Neuronal stem cell (in vitro differentiated cells): ENCODE results near the gene ZCCHC24.

Experiments
- DNase-seq: peaks from one replicate; pipeline ENCODE4 v3.0.0-alpha.2; 2013; ENCODE audit warnings: low spot score
- H2AFZ ChIP-seq: one replicate; pipeline ENCODE4 v1.6.1; 2013; ENCODE audit warnings: mild to moderate bottlenecking, low read length, inconsistent platforms
- H2AK5ac ChIP-seq: 2 replicates; pipeline ENCODE4 v1.6.1; 2013; ENCODE audit warnings: low read depth, mild to moderate bottlenecking, inconsistent platforms, low read length, moderate library complexity, mixed read lengths
- H2BK120ac ChIP-seq: 2 replicates; pipeline ENCODE4 v1.6.1; 2013; ENCODE audit warnings: low read depth, mild to moderate bottlenecking, inconsistent platforms, low read length, moderate library complexity, mixed read lengths
- H2BK12ac ChIP-seq: one replicate; pipeline ENCODE4 v1.6.1; 2013; ENCODE audit warnings: low read length, inconsistent platforms
- H2BK15ac ChIP-seq: 2 replicates; pipeline ENCODE4 v1.6.1; 2013; ENCODE audit warnings: mild to moderate bottlenecking, low read length, inconsistent platforms, mixed read lengths
- H2BK5ac ChIP-seq: one replicate; pipeline ENCODE4 v1.6.1; 2013; ENCODE audit warnings: inconsistent platforms, mild to moderate bottlenecking, low read length, moderate library complexity
- H3K14ac ChIP-seq: one replicate; pipeline ENCODE4 v1.6.1; 2013; ENCODE audit warnings: low read length, inconsistent platforms
- H3K18ac ChIP-seq: 2 replicates; pipeline ENCODE4 v1.6.1; 2013; ENCODE audit warnings: low read length, inconsistent platforms
- H3K23ac ChIP-seq: 2 replicates; pipeline ENCODE4 v1.6.1; 2013; ENCODE audit warnings: low read depth, mild to moderate bottlenecking, mixed read lengths, low read length, inconsistent platforms; ENCODE audit not compliant: poor library complexity
- H3K27ac ChIP-seq: replicated peaks from 3 replicates; pipeline ENCODE4 v1.5.1; 2013; ENCODE audit warnings: low read length, inconsistent platforms
- H3K27me3 ChIP-seq, 3 experiments: 2 replicates each; pipeline ENCODE4 v1.6.1; 2013; ENCODE audit warnings: low read length in 3 of 3, mild to moderate bottlenecking in 2 of 3, inconsistent platforms in 1 of 3, low read depth in 1 of 3, mixed read lengths in 1 of 3, moderate library complexity in 1 of 3; ENCODE audit not compliant: control insufficient read depth in 3 of 3, insufficient read depth in 3 of 3
- H3K36me3 ChIP-seq, 2 donors: replicated peaks in 1 of 2; 2 replicates each; pipeline ENCODE4 v1.6.1; 2013; ENCODE audit warnings: low read length in 2 of 2; ENCODE audit not compliant: control insufficient read depth in 2 of 2, insufficient read depth in 2 of 2
- H3K4ac ChIP-seq: 2 replicates; pipeline ENCODE4 v1.6.1; 2013; ENCODE audit warnings: inconsistent platforms, mild to moderate bottlenecking, low read length, moderate library complexity
- H3K4me1 ChIP-seq, 2 donors: 1 replicate in 1 of 2; 2 replicates in 1 of 2; pipeline ENCODE4 v1.6.1; 2013; ENCODE audit warnings: low read length in 2 of 2, low read depth in 1 of 2; ENCODE audit not compliant: control insufficient read depth in 2 of 2, insufficient read depth in 1 of 2
- H3K4me2 ChIP-seq: one replicate; pipeline ENCODE4 v1.6.1; 2013; ENCODE audit warnings: mild to moderate bottlenecking, low read length, inconsistent platforms; ENCODE audit not compliant: insufficient read depth, poor library complexity, severe bottlenecking
- H3K4me3 ChIP-seq, 2 donors: 2 replicates each; pipeline ENCODE4 v1.5.1; 2013; ENCODE audit warnings: low read length in 2 of 2, mild to moderate bottlenecking in 2 of 2, inconsistent platforms in 1 of 2, moderate library complexity in 1 of 2
- H3K79me1 ChIP-seq: one replicate; pipeline ENCODE4 v1.6.1; 2013; ENCODE audit warnings: low read depth, mild to moderate bottlenecking, inconsistent platforms, low read length, moderate library complexity
- H3K9ac ChIP-seq: one replicate; pipeline ENCODE4 v1.6.1; 2013; ENCODE audit warnings: mild to moderate bottlenecking, low read depth, low read length, inconsistent platforms; ENCODE audit not compliant: poor library complexity
- H3K9me3 ChIP-seq, 2 donors: replicated peaks in 1 of 2; 2 replicates each; pipeline versions ENCODE3 to v1.6.1; 2013; ENCODE audit warnings: low read length in 2 of 2, mild to moderate bottlenecking in 2 of 2, inconsistent platforms in 1 of 2, low read depth in 1 of 2, mixed read lengths in 1 of 2, moderate library complexity in 1 of 2; ENCODE audit not compliant: control insufficient read depth in 2 of 2, insufficient read depth in 1 of 2
- H4K8ac ChIP-seq: one replicate; pipeline ENCODE4 v1.6.1; 2013; ENCODE audit warnings: low read depth, mild to moderate bottlenecking, inconsistent platforms, low read length, moderate library complexity
- H4K91ac ChIP-seq: one replicate; pipeline ENCODE4 v1.6.1; 2013; ENCODE audit warnings: low read length, low read depth, mild to moderate bottlenecking, inconsistent platforms; ENCODE audit not compliant: poor library complexity
- WGBS, 2 donors: extraction: QIAGEN DNeasy Blood & Tissue Kit; methylation state at CpG; one replicate each; pipeline ENCODE4 v1.1.7; 2013; ENCODE audit warnings: missing lambda C conversion rate in 2 of 2, mixed read lengths in 1 of 2; ENCODE audit not compliant: insufficient read length in 2 of 2, insufficient replicate concordance in 1 of 2; ENCODE audit errors: extremely low coverage in 2 of 2; 5-methylcytosine and 5-hydroxymethylcytosine counted together

Gene ZCCHC24

DNA sequence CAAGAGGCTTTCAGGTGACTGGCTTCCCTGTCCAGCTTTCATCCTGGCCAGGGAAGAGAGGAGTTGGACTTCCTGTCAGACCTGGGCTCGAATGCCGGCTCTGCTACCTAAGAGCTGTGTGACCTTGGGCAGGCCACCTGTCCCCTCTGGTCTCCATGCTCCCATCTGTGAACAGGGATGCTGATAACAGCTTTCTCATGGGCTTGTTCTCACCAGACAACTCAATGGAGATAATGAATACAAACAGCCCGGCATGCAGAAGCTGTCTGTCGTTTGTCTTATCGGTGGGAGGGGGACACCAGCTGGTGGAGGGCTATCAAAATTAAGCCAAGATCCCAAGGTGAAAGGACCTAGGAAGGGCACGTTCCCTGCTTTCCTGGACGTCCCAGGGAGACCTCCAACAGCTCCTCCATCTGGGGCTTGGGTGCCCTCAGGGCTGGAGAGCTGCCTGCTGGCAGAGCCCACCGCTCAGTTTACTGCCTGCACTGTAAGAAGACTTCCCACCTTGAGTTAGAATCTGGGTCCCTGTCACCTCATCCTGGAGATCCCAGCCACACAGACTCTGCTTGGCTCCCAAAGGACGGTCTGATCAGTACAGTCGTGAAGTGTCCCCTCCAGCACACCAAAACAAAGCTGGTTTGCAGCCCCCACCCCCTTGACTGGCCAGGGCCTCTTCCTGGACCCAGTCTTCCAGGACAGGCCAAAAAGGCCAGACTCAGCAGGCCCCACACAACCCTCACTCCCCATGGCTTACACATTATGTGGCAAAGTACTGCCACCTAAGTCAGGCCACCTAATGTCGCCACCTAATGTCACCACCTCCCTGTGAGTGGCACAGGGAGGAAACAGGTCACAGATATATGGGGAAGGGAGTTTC is 57.2 kb downstream of the ZCCHC24 start:
- H3K4ac ChIP-seq: no peak overlapping the region
- no peaks in the 10 kb centered on the region for H3K27me3 ChIP-seq
- H3K9ac ChIP-seq: no peak overlapping the region
- H2AFZ ChIP-seq: no peak overlapping the region
- no peaks in the 10 kb centered on the region for H3K9me3 ChIP-seq
- H3K4me3 ChIP-seq: no peak overlapping the region
- no peak overlapping the region for H2BK120ac ChIP-seq
- no CpG with 5 or more reads among the region's 11 CpGs for WGBS, 2 donors
- H3K18ac ChIP-seq: peak overlapping the region; percentile 55
- no peak overlapping the region for H2AK5ac ChIP-seq
- no peak overlapping the region for H4K91ac ChIP-seq
- no peak overlapping the region for H3K4me2 ChIP-seq
- H3K36me3 ChIP-seq: peaks cover 0 to 2% of the 10 kb centered on the region in 2 donors
- no peak overlapping the region for H2BK12ac ChIP-seq
- H4K8ac ChIP-seq: no peak overlapping the region
- no peaks in the 10 kb centered on the region for H3K79me1 ChIP-seq
- H3K14ac ChIP-seq: no peak overlapping the region
- H3K4me1 ChIP-seq: no peaks in the 10 kb centered on the region
- H2BK5ac ChIP-seq: peak overlapping the region; percentile 67
- no peak overlapping the region for H2BK15ac ChIP-seq
- DNase-seq: no peak
- no peak overlapping the region for H3K23ac ChIP-seq
- H3K27ac ChIP-seq: no peak overlapping the region

GRCh38 chr10:79387466-79387973 is 57.9 kb downstream of the ZCCHC24 start:
- Histone ChIP-seq H2BK15ac (no peak overlapping the region), H3K14ac (no peak overlapping the region), H4K91ac (no peak overlapping the region), H3K27me3 (no peaks in the 10 kb centered on the region), H2AFZ (no peak overlapping the region), H3K4me3 (no peak overlapping the region), H2BK120ac (no peak overlapping the region), H2BK12ac (no peak overlapping the region), H2BK5ac (peak overlapping the region; percentile 66), H3K23ac (no peak overlapping the region), H3K4me2 (no peak overlapping the region), H3K9me3 (no peaks in the 10 kb centered on the region), H3K4me1 (peaks cover 0 to 1% of the 10 kb centered on the region in 2 donors), H2AK5ac (no peak overlapping the region), H4K8ac (no peak overlapping the region), H3K4ac (no peak overlapping the region), H3K9ac (no peak overlapping the region), H3K18ac (no peak overlapping the region), H3K27ac (no peak overlapping the region), H3K79me1 (no peaks in the 10 kb centered on the region), H3K36me3 (peaks cover 0 to 2% of the 10 kb centered on the region in 2 donors)
- no CpG with 5 or more reads among the region's 5 CpGs for WGBS, 2 donors
- no peak for DNase-seq

GRCh38 chr10:79386637-79387465 is 58.6 kb downstream of the ZCCHC24 start:
- H3K9ac ChIP-seq: no peak overlapping the region
- H3K4me3 ChIP-seq: peak overlapping the region in 1 of 2 donors; percentile 53

More at GRCh38 chr10:79386637-79387465, 58.6 kb downstream of the ZCCHC24 start:
- no peak overlapping the region for H4K8ac ChIP-seq
- peak overlapping the region; percentile 61 for H3K23ac ChIP-seq
- DNase-seq: no peak
- no peak overlapping the region for H3K27ac ChIP-seq
- no peak overlapping the region for H2BK12ac ChIP-seq
- peak overlapping the region; percentile 51 for H3K18ac ChIP-seq
- peaks cover 0 to 2% of the 10 kb centered on the region in 2 donors for H3K36me3 ChIP-seq
- peak overlapping the region; percentile 28 for H3K4ac ChIP-seq
- H3K14ac ChIP-seq: peak overlapping the region; percentile 85
- no peak overlapping the region for H4K91ac ChIP-seq
- no peak overlapping the region for H2BK120ac ChIP-seq
- H3K79me1 ChIP-seq: no peaks in the 10 kb centered on the region
- no peaks in the 10 kb centered on the region for H3K27me3 ChIP-seq
- H2BK5ac ChIP-seq: peak overlapping the region; percentile 66
- H2AK5ac ChIP-seq: peak overlapping the region; percentile 62
- no CpG with 5 or more reads among the region's 24 CpGs for WGBS, 2 donors
- H2AFZ ChIP-seq: no peak overlapping the region
- H3K4me1 ChIP-seq: peaks cover 0 to 7% of the 10 kb centered on the region in 2 donors
- peak overlapping the region; percentile 30 for H2BK15ac ChIP-seq
- H3K4me2 ChIP-seq: no peak overlapping the region
- no peaks in the 10 kb centered on the region for H3K9me3 ChIP-seq
